Glomerular visceral epithelial cell (primary cell): Measurements from ENCODE around the gene ZNF557.

Experiments used
- DNase-seq: peaks from one replicate; pipeline ENCODE4 v3.0.0-alpha.2; 2016; ENCODE audit errors: extremely low spot score

The ZNF557 gene

GRCh38 chr19:7074705-7075282 lies 5.3 kb downstream of the ZNF557 start:
- DNase-seq, result no peak

- DNase-seq, result no peak
These were observed 6.6 kb downstream of the ZNF557 start for GRCh38 chr19:7076151-7076550.

- DNase-seq, result no peak
These were observed 8.5 kb downstream of the ZNF557 start for GRCh38 chr19:7078008-7078407.

GRCh38 chr19:7083076-7083956 lies 13.8 kb downstream of the ZNF557 start:
- DNase-seq, result no peak

- DNase-seq, result no peak
These were observed 19.5 kb downstream of the ZNF557 start for GRCh38 chr19:7088999-7089398.

- no peak for DNase-seq
These were observed 28.6 kb downstream of the ZNF557 start for GRCh38 chr19:7098096-7098495.

GRCh38 chr19:7098701-7099596 lies 29.4 kb downstream of the ZNF557 start:
- DNase-seq, result peak; percentile 94

GRCh38 chr19:7099597-7099921 lies 30.1 kb downstream of the ZNF557 start:
- no peak for DNase-seq

- no peak for DNase-seq
These were observed 32.2 kb downstream of the ZNF557 start for GRCh38 chr19:7101498-7102253.

- DNase-seq, result no peak
These were observed 35.4 kb downstream of the ZNF557 start for GRCh38 chr19:7104747-7105447.

GRCh38 chr19:7106711-7107657 lies 37.5 kb downstream of the ZNF557 start:
- DNase-seq, result no peak

- no peak for DNase-seq
These were observed 40.3 kb downstream of the ZNF557 start for GRCh38 chr19:7109678-7110289.

- no peak for DNase-seq
These were observed 43.2 kb downstream of the ZNF557 start for GRCh38 chr19:7112675-7113074.

- no peak for DNase-seq
These were observed 43.7 kb downstream of the ZNF557 start for GRCh38 chr19:7113233-7113632.

GRCh38 chr19:7115721-7116120 lies 46.2 kb downstream of the ZNF557 start:
- DNase-seq, result no peak

- DNase-seq, result no peak
These were observed 47.7 kb downstream of the ZNF557 start for GRCh38 chr19:7117248-7117647.

GRCh38 chr19:7119582-7119981 lies 50.1 kb downstream of the ZNF557 start:
- DNase-seq, result no peak

GRCh38 chr19:7120499-7120898 lies 51.0 kb downstream of the ZNF557 start:
- no peak for DNase-seq

GRCh38 chr19:7122701-7123100 lies 53.2 kb downstream of the ZNF557 start:
- DNase-seq, result no peak

GRCh38 chr19:7124782-7125181 lies 55.3 kb downstream of the ZNF557 start:
- DNase-seq, result no peak
